HFFc6 (cell line): ENCODE results near the gene KRT32. TPM values are rescaled to one million over a fixed set of nuclear protein-coding genes. Genes with fewer than 3 reads are reported as not detected.

Experiments
- DNase-seq: peaks from one replicate; pipeline ENCODE4 v3.0.0-alpha.2; 2018
- H3K27ac Mint-ChIP-seq: 2 replicates; pipeline ENCODE4 v1.8.0; 2020; ENCODE audit warnings: mild to moderate bottlenecking, mixed read lengths
- H3K27me3 Mint-ChIP-seq: 2 replicates; pipeline ENCODE4 v1.8.0; 2021; ENCODE audit warnings: mild to moderate bottlenecking, moderate library complexity, mixed read lengths; ENCODE audit not compliant: insufficient read depth
- H3K36me3 Mint-ChIP-seq: 2 replicates; pipeline ENCODE4 v1.8.0; 2021; ENCODE audit warnings: low read depth, mixed read lengths
- H3K4me1 Mint-ChIP-seq: 2 replicates; pipeline ENCODE4 v1.8.0; 2020; ENCODE audit warnings: low read depth, mixed read lengths
- H3K4me3 Mint-ChIP-seq: 2 replicates; pipeline ENCODE4 v1.8.0; 2020; ENCODE audit warnings: mild to moderate bottlenecking, moderate library complexity, mixed read lengths
- H3K9me3 Mint-ChIP-seq: 2 replicates; pipeline ENCODE4 v1.8.0; 2020; ENCODE audit warnings: mild to moderate bottlenecking, mixed read lengths
- CTCF ChIP-seq: fragments of 200-600 bp; sonication (generic); IDR thresholded peaks from 2 replicates; pipeline ENCODE4 v1.5.0; 2021; ENCODE audit warnings: antibody characterized with exemption, mild to moderate bottlenecking
- microRNA-seq: library from miRNA; unstranded; fragments of <30 nt; microRNA quantifications from one replicate; pipeline ENCODE4, GENCODE V29; 2019
- total RNA-seq, 6 experiments: library from RNA; stranded (reverse); fragmentation: NEBNext Ultra II Directional; extraction: Animal tissue kit (Norgen Biotek cat#: 25700); gene quantifications; 2 replicates in 1 of 6; 3 replicates in 5 of 6; pipeline ENCODE4 v1.2.3, GENCODE V29; 2021

KRT32 gene
- total RNA-seq, 6 experiments from 2014 or later, result 0.14 TPM; not detected in 4

GRCh38 chr17:41415833-41416335 is 51.3 kb downstream of the KRT32 start:
- H3K27ac Mint-ChIP-seq, result peak overlapping the region; percentile 88
- peaks cover 87% of the 10 kb centered on the region for H3K4me1 Mint-ChIP-seq
- TF ChIP-seq CTCF, result no peak
- no peaks in the 10 kb centered on the region; the same call in 1 of the 2 replicates for H3K36me3 Mint-ChIP-seq
- H3K4me3 Mint-ChIP-seq, result peak overlapping the region; percentile 57; the same call in 1 of the 2 replicates
- no peaks in the 10 kb centered on the region for H3K27me3 Mint-ChIP-seq
- peak; percentile 62 for DNase-seq
- no peaks in the 10 kb centered on the region for H3K9me3 Mint-ChIP-seq

- Mint-ChIP-seq H3K27me3 (no peaks in the 10 kb centered on the region), H3K27ac (peak overlapping the region; percentile 88), H3K4me3 (no peak overlapping the region), H3K9me3 (no peaks in the 10 kb centered on the region), H3K36me3 (no peaks in the 10 kb centered on the region; the same call in 1 of the 2 replicates), H3K4me1 (peaks cover 82% of the 10 kb centered on the region)
- TF ChIP-seq CTCF, result no peak
- no peak for DNase-seq
These were observed 51.8 kb downstream of the KRT32 start for GRCh38 chr17:41415411-41415810.

GRCh38 chr17:41413982-41414381 is 53.2 kb downstream of the KRT32 start:
- Mint-ChIP-seq H3K9me3 (no peaks in the 10 kb centered on the region), H3K4me1 (peaks cover 71% of the 10 kb centered on the region), H3K27ac (no peak overlapping the region), H3K27me3 (no peaks in the 10 kb centered on the region), H3K36me3 (no peaks in the 10 kb centered on the region; the same call in 1 of the 2 replicates), H3K4me3 (no peak overlapping the region)
- no peak for DNase-seq
- no peak for TF ChIP-seq CTCF

- Mint-ChIP-seq H3K36me3 (no peaks in the 10 kb centered on the region; the same call in 1 of the 2 replicates), H3K9me3 (no peaks in the 10 kb centered on the region), H3K4me1 (peaks cover 68% of the 10 kb centered on the region), H3K27me3 (no peaks in the 10 kb centered on the region), H3K27ac (peak overlapping the region; percentile 40; the same call in 1 of the 2 replicates), H3K4me3 (no peak overlapping the region)
- no peak for DNase-seq
- TF ChIP-seq CTCF, result no peak
These were observed 53.7 kb downstream of the KRT32 start for GRCh38 chr17:41413353-41413957.

GRCh38 chr17:41411072-41411840 is 55.9 kb downstream of the KRT32 start:
- Mint-ChIP-seq H3K4me3 (no peak overlapping the region), H3K4me1 (peaks cover 50% of the 10 kb centered on the region), H3K27ac (no peak overlapping the region), H3K9me3 (no peaks in the 10 kb centered on the region), H3K36me3 (no peaks in the 10 kb centered on the region; the same call in 1 of the 2 replicates), H3K27me3 (no peaks in the 10 kb centered on the region; the same call in 1 of the 2 replicates)
- TF ChIP-seq CTCF, result no peak
- no peak for DNase-seq

Small RNA genes within 50 kb of the gene (microRNA-seq; reads per million reads assigned to microRNA genes)
- not detected for gene MIR6510

Other genes with a start within 250 kb of the KRT32 start
- gene KRTAP9-2, start 240.7 kb downstream of the KRT32 start, total RNA-seq, result not detected
- gene KRTAP9-3, start 234.9 kb downstream of the KRT32 start, total RNA-seq, result not detected
- not detected for gene KRTAP9-8, start 229.4 kb downstream of the KRT32 start, total RNA-seq
- not detected for gene KRTAP9-4, start 217.7 kb downstream of the KRT32 start, total RNA-seq
- not detected for gene KRTAP9-9, start 212.0 kb downstream of the KRT32 start, total RNA-seq
- gene KRTAP9-6, start 202.0 kb downstream of the KRT32 start, total RNA-seq, result not detected
- gene KRTAP9-7, start 191.7 kb downstream of the KRT32 start, total RNA-seq, result not detected
- not detected for gene KRTAP29-1, start 164.5 kb downstream of the KRT32 start, total RNA-seq
- not detected for gene KRTAP16-1, start 158.1 kb downstream of the KRT32 start, total RNA-seq
- not detected for gene KRTAP17-1, start 151.7 kb downstream of the KRT32 start, total RNA-seq
- gene KRT33A, start 116.6 kb downstream of the KRT32 start, total RNA-seq, result not detected
- 1 to 10 TPM in 2 of 6 experiments, under 1 TPM in 4; 0.75 to 2.5 (median 0.96) TPM for gene KRT33B, start 97.6 kb downstream of the KRT32 start, total RNA-seq
- gene KRT34, start 85.1 kb downstream of the KRT32 start, total RNA-seq, result 100 to 1,000 TPM in 2 of 6 experiments, 10 to 100 TPM in 4; 58.8 to 247 (median 71.3) TPM
- under 1 TPM in 2 of 6 experiments, not detected in 4; 0.09 to 0.14 TPM for gene KRT31, start 69.8 kb downstream of the KRT32 start, total RNA-seq
- not detected for gene KRT37, start 42.8 kb downstream of the KRT32 start, total RNA-seq
- gene KRT38, start 26.4 kb downstream of the KRT32 start, total RNA-seq, result under 1 TPM; 0.25 to 0.62 (median 0.43) TPM
- gene KRT35, start 13.8 kb upstream of the KRT32 start, total RNA-seq, result not detected
- not detected for gene KRT36, start 22.5 kb upstream of the KRT32 start, total RNA-seq
- gene KRT13, start 38.2 kb upstream of the KRT32 start, total RNA-seq, result not detected
- 1 to 10 TPM; 5.0 to 8.6 (median 6.9) TPM for gene KRT15, start 51.5 kb upstream of the KRT32 start, total RNA-seq
- 100 to 1,000 TPM in 2 of 6 experiments, 10 to 100 TPM in 4; 45.7 to 244 (median 50.6) TPM for gene KRT19, start 60.9 kb upstream of the KRT32 start, total RNA-seq
- gene KRT9, start 104.7 kb upstream of the KRT32 start, total RNA-seq, result not detected
- 1 to 10 TPM in 4 of 6 experiments, under 1 TPM in 2; 0.14 to 2.0 (median 1.5) TPM for gene KRT14, start 119.5 kb upstream of the KRT32 start, total RNA-seq
- gene KRT16, start 145.4 kb upstream of the KRT32 start, total RNA-seq, result under 1 TPM in 4 of 6 experiments, not detected in 2; 0.11 to 0.47 (median 0.17) TPM
- 1 to 10 TPM; 1.0 to 3.9 (median 2.9) TPM for gene KRT17, start 157.2 kb upstream of the KRT32 start, total RNA-seq
- gene EIF1, start 221.5 kb upstream of the KRT32 start, total RNA-seq, result 100 to 1,000 TPM; 723 to 810 (median 781) TPM
- gene GAST, start 244.9 kb upstream of the KRT32 start, total RNA-seq, result not detected